H1 (cell line): ENCODE measurements around the gene RPS3. TPM values are rescaled to one million over a fixed set of nuclear protein-coding genes. Genes with fewer than 3 reads are reported as not detected.

Source experiments
- CTCF ChIA-PET: fragments of 300-600 bp; sonication (Branson Sonifier 250); formaldehyde crosslinking; loops from one replicate; lab custom pipeline; 2021; ENCODE audit not compliant: partially characterized antibody; lab: Charles Lee
- POLR2A ChIA-PET: fragments of 300-600 bp; sonication (Branson Sonifier 250); formaldehyde crosslinking; loops from one replicate; lab custom pipeline; 2021; ENCODE audit warnings: inconsistent platforms; ENCODE audit not compliant: partially characterized antibody; lab: Charles Lee
- DNase-seq, 2 experiments: peaks; one replicate each; pipeline versions ENCODE4 v3.0.0 to v3.0.0-alpha.2; 2010 to 2022; ENCODE audit warnings: low spot score in 2 of 2, low read depth in 1 of 2, mixed read lengths in 1 of 2
- FAIRE-seq: peaks from 2 replicates; lab custom pipeline; 2011; peaks lifted over from hg19 to GRCh38; lab: Jason Lieb, UNC
- H2AFZ ChIP-seq: 2 replicates; pipeline ENCODE4 v1.8.1; 2012; ENCODE audit warnings: low read length, inconsistent platforms
- H2AK5ac ChIP-seq: 2 replicates; pipeline ENCODE4 v1.6.1; 2013; ENCODE audit warnings: low read depth, low read length
- H2BK120ac ChIP-seq: replicated peaks from 2 replicates; pipeline ENCODE3; 2013; ENCODE audit warnings: low read depth, low read length, inconsistent platforms
- H2BK12ac ChIP-seq: 2 replicates; pipeline ENCODE4 v1.6.1; 2013; ENCODE audit warnings: low read depth, low read length
- H2BK15ac ChIP-seq: 2 replicates; pipeline ENCODE4 v1.6.1; 2013; ENCODE audit warnings: low read length
- H2BK20ac ChIP-seq: 2 replicates; pipeline ENCODE4 v1.6.1; 2013; ENCODE audit warnings: low read length
- H2BK5ac ChIP-seq: 2 replicates; pipeline ENCODE4 v1.6.1; 2013; ENCODE audit warnings: low read depth, low read length
- H3K14ac ChIP-seq: 2 replicates; pipeline ENCODE4 v1.6.1; 2013; ENCODE audit warnings: inconsistent platforms; ENCODE audit not compliant: insufficient read length
- H3K18ac ChIP-seq: 2 replicates; pipeline ENCODE4 v1.6.1; 2013; ENCODE audit warnings: low read length; ENCODE audit errors: extremely low read depth
- H3K23ac ChIP-seq: 2 replicates; pipeline ENCODE4 v1.6.1; 2013; ENCODE audit warnings: inconsistent platforms; ENCODE audit not compliant: insufficient read length
- H3K23me2 ChIP-seq: 2 replicates; pipeline ENCODE4 v1.6.1; 2013; ENCODE audit warnings: low read depth, low read length
- H3K27ac ChIP-seq: 2 replicates; pipeline ENCODE4 v1.6.1; 2011; ENCODE audit warnings: low read depth, low read length, inconsistent platforms
- H3K27me3 ChIP-seq, 4 experiments: replicated peaks in 1 of 4; 1 replicate in 1 of 4; 2 replicates in 3 of 4; pipeline versions ENCODE4 v1.6.1 to v1.8.1; 2011 to 2013; ENCODE audit warnings: low read length in 3 of 4, mild to moderate bottlenecking in 3 of 4, inconsistent platforms in 2 of 4, mixed read lengths in 2 of 4, moderate library complexity in 1 of 4; ENCODE audit not compliant: control insufficient read depth in 3 of 4, insufficient read depth in 3 of 4; ENCODE audit errors: extremely low read depth in 1 of 4
- H3K36me3 ChIP-seq, 4 experiments: 2 replicates each; pipeline versions ENCODE4 v1.6.1 to v1.8.1; 2011 to 2013; ENCODE audit warnings: mild to moderate bottlenecking in 4 of 4, low read length in 3 of 4, moderate library complexity in 2 of 4, control low read depth in 1 of 4, inconsistent platforms in 1 of 4; ENCODE audit not compliant: insufficient read depth in 4 of 4, control insufficient read depth in 2 of 4
- H3K4ac ChIP-seq: replicated peaks from 2 replicates; pipeline ENCODE3; 2013; ENCODE audit warnings: low read length, low read depth, mixed read lengths, inconsistent platforms; ENCODE audit not compliant: insufficient read length
- H3K4me1 ChIP-seq, 4 experiments: replicated peaks in 1 of 4; 1 replicate in 1 of 4; 2 replicates in 3 of 4; pipeline versions ENCODE4 v1.6.1 to v1.8.1; 2011 to 2013; ENCODE audit warnings: low read length in 3 of 4, inconsistent platforms in 2 of 4, mixed read lengths in 1 of 4; ENCODE audit not compliant: insufficient read depth in 4 of 4, control insufficient read depth in 3 of 4
- H3K4me2 ChIP-seq, 2 experiments: 2 replicates each; pipeline versions ENCODE4 v1.6.1 to v1.8.1; 2011 to 2013; ENCODE audit warnings: low read depth in 2 of 2, low read length in 2 of 2, control low read depth in 1 of 2, inconsistent platforms in 1 of 2, mild to moderate bottlenecking in 1 of 2; ENCODE audit not compliant: insufficient read depth in 1 of 2
- H3K4me3 ChIP-seq, 4 experiments: fragments of 200-600, 300-600 bp in 1 of 4; sonication (generic), shearing (Covaris generic), sonication (Bioruptor Twin) in 1 of 4; 2 replicates each; pipeline versions ENCODE4 v1.5.1 to v1.8.1; 2011 to 2016; ENCODE audit warnings: low read length in 4 of 4, low read depth in 3 of 4, control low read depth in 2 of 4, inconsistent platforms in 2 of 4, mild to moderate bottlenecking in 2 of 4, mixed read lengths in 1 of 4, moderate library complexity in 1 of 4; ENCODE audit not compliant: insufficient read depth in 2 of 4; ENCODE audit errors: extremely low read depth in 1 of 4
- H3K56ac ChIP-seq: replicated peaks from 2 replicates; pipeline ENCODE3; 2013; ENCODE audit warnings: low read depth, mild to moderate bottlenecking, mixed read lengths, low read length, inconsistent platforms; ENCODE audit not compliant: insufficient read length
- H3K79me1 ChIP-seq: 2 replicates; pipeline ENCODE4 v1.6.1; 2013; ENCODE audit warnings: low read depth, low read length, control low read depth
- H3K79me2 ChIP-seq, 2 experiments: 2 replicates each; pipeline versions ENCODE4 v1.6.1 to v1.8.1; 2012 to 2013; ENCODE audit warnings: low read length in 2 of 2, mild to moderate bottlenecking in 2 of 2, inconsistent platforms in 1 of 2; ENCODE audit not compliant: insufficient read depth in 2 of 2, control insufficient read depth in 1 of 2
- H3K9ac ChIP-seq, 4 experiments: replicated peaks in 1 of 4; 1 replicate in 1 of 4; 2 replicates in 3 of 4; pipeline versions ENCODE4 v1.6.1 to v1.8.1; 2011 to 2013; ENCODE audit warnings: low read depth in 3 of 4, low read length in 3 of 4, control low read depth in 2 of 4, mild to moderate bottlenecking in 2 of 4, moderate library complexity in 2 of 4, inconsistent platforms in 1 of 4; ENCODE audit errors: extremely low read depth in 1 of 4
- H3K9me3 ChIP-seq, 2 experiments: 2 replicates each; pipeline versions ENCODE4 v1.6.1 to v1.8.1; 2012 to 2013; ENCODE audit warnings: mild to moderate bottlenecking in 2 of 2, moderate library complexity in 2 of 2, control low read depth in 1 of 2, inconsistent platforms in 1 of 2, low read depth in 1 of 2, low read length in 1 of 2, mixed read lengths in 1 of 2; ENCODE audit not compliant: insufficient read depth in 2 of 2
- H4K20me1 ChIP-seq, 2 experiments: replicated peaks in 1 of 2; 2 replicates each; pipeline versions ENCODE3 to v1.8.1; 2011 to 2013; ENCODE audit warnings: inconsistent platforms in 2 of 2, low read length in 2 of 2, mild to moderate bottlenecking in 1 of 2; ENCODE audit not compliant: insufficient read depth in 2 of 2, control insufficient read depth in 1 of 2
- H4K5ac ChIP-seq: 2 replicates; pipeline ENCODE4 v1.6.1; 2013; ENCODE audit warnings: low read length, low read depth, mixed read lengths, inconsistent platforms; ENCODE audit not compliant: insufficient read length
- H4K8ac ChIP-seq: 2 replicates; pipeline ENCODE4 v1.8.0; 2013; ENCODE audit warnings: mild to moderate bottlenecking, moderate library complexity, low read length, inconsistent platforms; ENCODE audit not compliant: insufficient read depth; ENCODE audit errors: extremely low read depth
- H4K91ac ChIP-seq: replicated peaks from 2 replicates; pipeline ENCODE3; 2013; ENCODE audit warnings: low read length, mixed read lengths, inconsistent platforms; ENCODE audit not compliant: insufficient read length
- BACH1 ChIP-seq: IDR thresholded peaks from 2 replicates; pipeline ENCODE4 v1.6.1; 2012; ENCODE audit warnings: low read length, improper control_type of control experiment
- CHD1 ChIP-seq: IDR thresholded peaks from 2 replicates; pipeline ENCODE4 v1.6.1; 2012; ENCODE audit warnings: low read depth, low read length, improper control_type of control experiment
- CTBP2 ChIP-seq: IDR thresholded peaks from 2 replicates; pipeline ENCODE4 v1.7.0; 2011; ENCODE audit warnings: borderline replicate concordance, mild to moderate bottlenecking, moderate library complexity, mixed read lengths, low read length; ENCODE audit not compliant: insufficient read depth, insufficient read length
- EZH2 ChIP-seq: fragments of 200-600 bp; sonication (generic); IDR thresholded peaks from 2 replicates; pipeline ENCODE4 v1.7.1; 2012; ENCODE audit warnings: low read depth, mild to moderate bottlenecking, moderate library complexity, low read length, inconsistent platforms; ENCODE audit not compliant: severe bottlenecking
- GABPA ChIP-seq: IDR thresholded peaks from 2 replicates; pipeline ENCODE4 v1.6.1; 2011; ENCODE audit warnings: mild to moderate bottlenecking, low read length, moderate library complexity, borderline replicate concordance; ENCODE audit not compliant: insufficient read depth
- JUN ChIP-seq: IDR thresholded peaks from 2 replicates; pipeline ENCODE4 v1.6.1; 2011; ENCODE audit warnings: low read depth, mild to moderate bottlenecking, improper control_type of control experiment, low read length
- JUND ChIP-seq: IDR thresholded peaks from 2 replicates; pipeline ENCODE4 v1.6.1; 2011; ENCODE audit warnings: mild to moderate bottlenecking, improper control_type of control experiment, low read length
- POLR2A ChIP-seq, 2 experiments: IDR thresholded peaks; 1 replicate in 1 of 2; 2 replicates in 1 of 2; pipeline ENCODE4 v1.6.1; 2011; ENCODE audit warnings: low read depth in 2 of 2, low read length in 2 of 2, mild to moderate bottlenecking in 2 of 2; ENCODE audit errors: control extremely low read depth in 1 of 2
- POU5F1 ChIP-seq: IDR thresholded peaks from 2 replicates; pipeline ENCODE4 v1.6.1; 2011; ENCODE audit warnings: low read depth, mild to moderate bottlenecking, low read length, moderate library complexity
- SP1 ChIP-seq: IDR thresholded peaks from 2 replicates; pipeline ENCODE4 v1.6.1; 2011; ENCODE audit warnings: low read depth, low read length
- SP2 ChIP-seq: IDR thresholded peaks from 2 replicates; pipeline ENCODE4 v1.6.1; 2012; ENCODE audit warnings: mild to moderate bottlenecking, low read length, inconsistent platforms
- SUZ12 ChIP-seq: fragments of 200-600 bp; sonication (generic); IDR thresholded peaks from 2 replicates; pipeline ENCODE4 v1.6.1; 2012; ENCODE audit warnings: mild to moderate bottlenecking, inconsistent platforms, low read length, moderate library complexity, mixed read lengths
- TAF1 ChIP-seq: IDR thresholded peaks from 2 replicates; pipeline ENCODE4 v1.6.1; 2011; ENCODE audit warnings: mild to moderate bottlenecking, low read depth, low read length
- WGBS, 2 experiments: shearing (Covaris generic) in 1 of 2; methylation state at CpG; one replicate each; pipeline versions ENCODE4 v1.1.6 to v1.1.7; 2013 to 2015; ENCODE audit warnings: low lambda C conversion rate in 2 of 2, mixed read lengths in 2 of 2, inconsistent platforms in 1 of 2, low coverage in 1 of 2, missing lambda C conversion rate in 1 of 2; ENCODE audit not compliant: insufficient replicate concordance in 2 of 2, insufficient coverage in 1 of 2, insufficient read length in 1 of 2; ENCODE audit errors: extremely low coverage in 1 of 2, missing lambda C conversion rate in 1 of 2; 5-methylcytosine and 5-hydroxymethylcytosine counted together
- polyA plus RNA-seq, 7 experiments: library from polyadenylated mRNA; depleted of rRNA in 3 of 7; stranded (reverse) in 5 of 7; unstranded in 2 of 7; fragments of >200 nt in 5 of 7; fragments of 200-250 nt in 2 of 7; gene quantifications; 1 replicate in 5 of 7; 2 replicates in 1 of 7; 4 replicates in 1 of 7; pipeline versions ENCODE4 v1.2.1 to v1.2.3, GENCODE V29; 2011 to 2013; ENCODE audit warnings: missing spikeins in 2 of 7, mixed read lengths in 2 of 7
- total RNA-seq: library from RNA; stranded (reverse); fragmentation: NEBNext Ultra II Directional; extraction: Animal tissue kit (Norgen Biotek cat#: 25700); gene quantifications from 2 replicates; pipeline ENCODE4 v1.2.1, GENCODE V29; 2021
- TF ChIP-seq, protein P1 (sequence below): IDR thresholded peaks from 2 replicates; pipeline ENCODE4 v1.6.1; 2012; ENCODE audit warnings: low read length, inconsistent platforms

RPS3 gene
- total and polyA plus RNA-seq, 2 of the 8 experiments (the other 6 are each of a cell fraction or from before 2014, with no cell fraction given): 3,813 to 4,194 TPM

DNA sequence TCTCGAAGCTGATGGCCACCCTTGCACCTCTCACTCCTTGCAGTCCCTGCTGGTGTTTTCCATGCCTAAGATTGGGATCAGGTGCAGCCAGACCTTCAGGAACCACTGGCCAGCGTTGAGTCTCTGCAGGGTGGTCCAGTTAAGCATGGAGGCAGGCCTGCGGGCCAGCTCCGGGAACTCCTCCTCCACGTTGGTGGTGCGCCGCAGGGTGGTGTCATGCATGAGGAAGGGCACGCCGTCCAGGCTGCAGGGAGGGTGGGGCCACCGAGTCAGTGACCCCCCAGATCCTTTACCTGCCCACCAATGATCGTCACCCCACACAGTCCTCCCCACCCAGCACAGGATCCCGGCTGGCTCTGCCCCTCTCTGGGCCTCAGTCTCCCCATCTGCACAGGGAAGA is 43.7 kb downstream of the RPS3 start:
- CTCF ChIA-PET: interaction anchor here (0.8 to 9.3 kb wide), 13 partner anchors 8 to 162 kb away, joined by 3 to 318 read pairs (median 6); partner anchors contain the start of genes GDPD5 and KLHL35
- no peak overlapping the region for H4K5ac ChIP-seq
- no peak for TF ChIP-seq POU5F1
- TF ChIP-seq JUN: no peak
- TF ChIP-seq BACH1: no peak
- TF ChIP-seq EZH2: no peak
- TF ChIP-seq SP2: no peak
- TF ChIP-seq SP1: no peak
- TF ChIP-seq TAF1: no peak
- TF ChIP-seq GABPA: no peak
- TF ChIP-seq POLR2A (IDR thresholded peaks at IDR 0.05; ENCODE audit: control extremely low read depth in 1 of 2, low read depth in 2 of 2, low read length in 2 of 2): no peak
- no peak for TF ChIP-seq SUZ12
- TF ChIP-seq, protein P1, sequence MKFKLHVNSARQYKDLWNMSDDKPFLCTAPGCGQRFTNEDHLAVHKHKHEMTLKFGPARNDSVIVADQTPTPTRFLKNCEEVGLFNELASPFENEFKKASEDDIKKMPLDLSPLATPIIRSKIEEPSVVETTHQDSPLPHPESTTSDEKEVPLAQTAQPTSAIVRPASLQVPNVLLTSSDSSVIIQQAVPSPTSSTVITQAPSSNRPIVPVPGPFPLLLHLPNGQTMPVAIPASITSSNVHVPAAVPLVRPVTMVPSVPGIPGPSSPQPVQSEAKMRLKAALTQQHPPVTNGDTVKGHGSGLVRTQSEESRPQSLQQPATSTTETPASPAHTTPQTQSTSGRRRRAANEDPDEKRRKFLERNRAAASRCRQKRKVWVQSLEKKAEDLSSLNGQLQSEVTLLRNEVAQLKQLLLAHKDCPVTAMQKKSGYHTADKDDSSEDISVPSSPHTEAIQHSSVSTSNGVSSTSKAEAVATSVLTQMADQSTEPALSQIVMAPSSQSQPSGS: no peak
- no peak for TF ChIP-seq CTBP2
- no peak for TF ChIP-seq JUND
- TF ChIP-seq CHD1: no peak

More for the DNA sequence above, 43.7 kb downstream of the RPS3 start:
- H3K79me1 ChIP-seq: no peaks in the 10 kb centered on the region
- H3K4me1 ChIP-seq: peaks cover 0 to 16% (median 6%) of the 10 kb centered on the region in 4 experiments; a peak in 4 of 7 replicates
- no peak overlapping the region for H2AFZ ChIP-seq
- no peak overlapping the region for H3K14ac ChIP-seq
- no peak overlapping the region for H2BK5ac ChIP-seq
- no peak overlapping the region for H3K4me3 ChIP-seq
- no peak overlapping the region for H2BK20ac ChIP-seq
- H3K79me2 ChIP-seq: no peaks in the 10 kb centered on the region
- no peak overlapping the region for H3K18ac ChIP-seq
- no peak overlapping the region for H3K4me2 ChIP-seq
- no peaks in the 10 kb centered on the region for H3K23me2 ChIP-seq
- H3K36me3 ChIP-seq: no peaks in the 10 kb centered on the region
- FAIRE-seq (no peak), DNase-seq (no peak)
- H2BK12ac ChIP-seq: no peak overlapping the region
- no peak overlapping the region for H3K27ac ChIP-seq
- H3K23ac ChIP-seq: no peak overlapping the region
- H2BK15ac ChIP-seq: no peak overlapping the region
- WGBS, 2 experiments: 89% methylated on average over 12 of the region's 12 CpGs; no CpG with 5 or more reads in 1 of the 2 experiments
- H3K9ac ChIP-seq: no peak overlapping the region
- no peaks in the 10 kb centered on the region for H3K9me3 ChIP-seq
- no peak overlapping the region for H4K91ac ChIP-seq
- no peak overlapping the region for H2AK5ac ChIP-seq
- no peak overlapping the region for H2BK120ac ChIP-seq
- no peak overlapping the region for H4K8ac ChIP-seq
- H3K56ac ChIP-seq: no peak overlapping the region
- POLR2A ChIA-PET: interaction anchor here (1.3 to 1.7 kb wide), 2 partner anchors 11 to 39 kb away, joined by 3 to 7 read pairs; partner anchors contain the start of gene KLHL35
- no peak overlapping the region for H3K4ac ChIP-seq
- H3K27me3 ChIP-seq: no peaks in the 10 kb centered on the region
- peaks cover 0 to 2% of the 10 kb centered on the region in 2 experiments for H4K20me1 ChIP-seq
